Measurements from ENCODE around the gene WDR90. TPM values are rescaled to one million over a fixed set of nuclear protein-coding genes. Genes with fewer than 3 reads are reported as not detected.

WDR90 gene
- polyA plus RNA-seq, 1 donor from 2014 or later, result 32.1 TPM

DNA sequence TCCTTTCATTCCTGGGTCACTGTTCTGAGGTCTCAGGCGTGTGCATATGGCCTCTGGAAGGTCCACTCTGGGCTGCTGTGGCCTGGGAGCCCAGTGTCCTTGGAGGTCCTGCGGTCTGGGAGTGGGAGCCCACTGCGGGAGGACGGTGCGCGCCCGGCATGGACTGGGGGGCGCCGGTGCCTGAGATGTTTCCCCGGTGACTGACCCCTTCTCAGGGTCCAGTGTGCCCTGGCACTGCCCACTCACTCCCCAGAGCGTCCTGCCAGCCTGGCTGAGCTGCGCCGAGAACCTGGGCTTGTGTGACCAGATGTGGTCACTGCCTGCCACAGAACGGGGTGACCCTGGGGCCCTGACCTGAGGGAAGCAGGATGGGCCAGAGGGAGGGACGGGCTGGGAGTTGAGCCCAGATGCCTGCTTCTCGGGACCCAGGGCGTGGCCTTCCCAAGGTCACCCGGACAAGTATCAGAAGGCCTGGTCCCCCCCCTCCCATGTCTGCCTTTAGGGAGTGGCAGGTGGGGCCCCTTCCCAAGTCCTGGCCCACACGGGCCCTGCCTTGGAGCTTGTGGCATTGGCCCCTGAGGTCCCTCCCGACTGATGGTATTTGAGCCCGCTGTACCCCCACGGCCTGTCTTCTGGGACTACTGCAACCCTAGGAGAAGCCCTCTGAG lies 25.2 kb downstream of the WDR90 start:
- H3K9me3 ChIP-seq (ENCODE audit: low read length), result no peaks in the 10 kb centered on the region
- H3K27ac ChIP-seq (ENCODE audit: low read length), result no peak overlapping the region

DNA sequence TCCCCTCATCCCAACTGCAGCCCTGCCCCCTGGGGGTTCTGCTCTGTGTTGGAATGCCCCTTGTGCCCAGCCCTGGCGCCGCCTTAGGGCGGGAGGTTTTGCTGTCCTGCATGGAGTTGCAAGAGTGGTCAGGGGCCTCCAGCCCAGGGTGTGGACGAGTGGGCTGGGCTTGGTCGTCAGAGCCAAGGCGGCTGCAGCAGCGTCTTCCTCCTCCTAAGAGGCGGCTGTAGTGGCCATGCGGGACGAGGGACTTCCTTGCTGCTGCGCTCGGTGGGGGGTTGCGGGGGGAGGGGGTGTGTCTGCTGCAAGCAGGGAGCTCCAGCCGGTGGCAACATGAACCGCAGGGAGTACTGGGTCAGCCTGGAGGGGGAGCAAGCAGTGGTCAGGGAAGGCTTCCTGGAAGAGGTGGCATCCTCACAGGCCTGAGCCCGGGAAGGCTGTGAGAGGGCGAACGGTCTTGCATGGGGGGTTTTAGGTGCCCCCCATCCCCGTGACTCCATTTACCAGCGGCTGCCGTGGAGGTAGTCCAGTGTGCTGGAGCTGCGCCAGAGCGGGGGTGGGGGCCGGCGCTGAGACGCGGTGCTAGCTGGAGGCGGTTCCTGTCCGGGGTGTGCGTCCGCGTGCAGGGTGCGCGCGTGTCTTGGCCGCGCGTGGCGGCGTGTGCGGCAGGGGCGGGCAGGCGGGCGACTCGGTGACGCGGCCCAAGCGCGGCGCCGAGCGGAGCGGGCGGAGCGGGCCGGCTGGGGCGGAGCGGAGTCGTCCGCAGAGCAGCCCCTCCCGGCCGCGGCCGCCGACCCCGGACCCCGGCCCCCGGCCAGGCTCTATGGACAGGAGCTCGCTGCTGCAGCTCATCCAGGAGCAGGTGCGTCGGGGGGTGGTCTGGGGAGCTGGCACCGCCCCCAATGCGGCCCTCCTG lies 26.1 kb downstream of the WDR90 start, which contains the start of gene RHBDL1:
Gene RHBDL1, plus strand, starts transcription at position 704 of the 916 bp plus-strand sequence. Its CDS starts 120 bp downstream, at position 824.
- no peak within 1 kb of the TSS for H3K4me3 ChIP-seq (ENCODE audit: low read length)
- no peaks in the 10 kb centered on the region for H3K79me2 ChIP-seq (replicated peaks; ENCODE audit: insufficient read depth, low read length)
- peaks cover 3% of the 10 kb centered on the region for H3K27me3 ChIP-seq (ENCODE audit: insufficient read depth, low read depth, low read length)
- no peak within 1 kb of the TSS for H3K4me2 ChIP-seq (ENCODE audit: low read length)
- H3K36me3 ChIP-seq (ENCODE audit: insufficient read depth, low read length), result no peaks in the 10 kb centered on the region
- no peak within 1 kb of the TSS for H2AFZ ChIP-seq (ENCODE audit: low read depth, low read length)
- H3K9ac ChIP-seq (ENCODE audit: low read length), result no peak within 1 kb of the TSS
- H4K20me1 ChIP-seq (ENCODE audit: insufficient read depth), result no peaks in the 10 kb centered on the region
- H3K9me2 ChIP-seq (ENCODE audit: insufficient read depth, low read length), result no peaks in the 10 kb centered on the region
- no peaks in the 10 kb centered on the region for H3F3A ChIP-seq (ENCODE audit: insufficient read depth, low read length, poor library complexity, severe bottlenecking)
- no peak within 1 kb of the TSS for H3K27ac ChIP-seq (ENCODE audit: low read length)
- H3K9me3 ChIP-seq (ENCODE audit: low read length), result no peaks in the 10 kb centered on the region
- no peak for TF ChIP-seq EP300 (conservative IDR thresholded peaks at IDR 0.05; ENCODE audit: poor library complexity, severe bottlenecking)
- TF ChIP-seq TAF1 (IDR thresholded peaks at IDR 0.05; ENCODE audit: low read depth), result no peak
- TF ChIP-seq MXI1 (conservative IDR thresholded peaks at IDR 0.05; ENCODE audit: poor library complexity, severe bottlenecking), result no peak
- no peak for TF ChIP-seq POLR2AphosphoS5 (IDR thresholded peaks at IDR 0.05)
- no peak for TF ChIP-seq SMC3 (conservative IDR thresholded peaks at IDR 0.05; ENCODE audit: poor library complexity)
- TF ChIP-seq RAD21 (conservative IDR thresholded peaks at IDR 0.05), result no peak
- no peak for TF ChIP-seq EZH2 (IDR thresholded peaks at IDR 0.05; ENCODE audit: borderline replicate concordance, insufficient read depth, low read length, poor library complexity, severe bottlenecking)
- TF ChIP-seq, protein P1, sequence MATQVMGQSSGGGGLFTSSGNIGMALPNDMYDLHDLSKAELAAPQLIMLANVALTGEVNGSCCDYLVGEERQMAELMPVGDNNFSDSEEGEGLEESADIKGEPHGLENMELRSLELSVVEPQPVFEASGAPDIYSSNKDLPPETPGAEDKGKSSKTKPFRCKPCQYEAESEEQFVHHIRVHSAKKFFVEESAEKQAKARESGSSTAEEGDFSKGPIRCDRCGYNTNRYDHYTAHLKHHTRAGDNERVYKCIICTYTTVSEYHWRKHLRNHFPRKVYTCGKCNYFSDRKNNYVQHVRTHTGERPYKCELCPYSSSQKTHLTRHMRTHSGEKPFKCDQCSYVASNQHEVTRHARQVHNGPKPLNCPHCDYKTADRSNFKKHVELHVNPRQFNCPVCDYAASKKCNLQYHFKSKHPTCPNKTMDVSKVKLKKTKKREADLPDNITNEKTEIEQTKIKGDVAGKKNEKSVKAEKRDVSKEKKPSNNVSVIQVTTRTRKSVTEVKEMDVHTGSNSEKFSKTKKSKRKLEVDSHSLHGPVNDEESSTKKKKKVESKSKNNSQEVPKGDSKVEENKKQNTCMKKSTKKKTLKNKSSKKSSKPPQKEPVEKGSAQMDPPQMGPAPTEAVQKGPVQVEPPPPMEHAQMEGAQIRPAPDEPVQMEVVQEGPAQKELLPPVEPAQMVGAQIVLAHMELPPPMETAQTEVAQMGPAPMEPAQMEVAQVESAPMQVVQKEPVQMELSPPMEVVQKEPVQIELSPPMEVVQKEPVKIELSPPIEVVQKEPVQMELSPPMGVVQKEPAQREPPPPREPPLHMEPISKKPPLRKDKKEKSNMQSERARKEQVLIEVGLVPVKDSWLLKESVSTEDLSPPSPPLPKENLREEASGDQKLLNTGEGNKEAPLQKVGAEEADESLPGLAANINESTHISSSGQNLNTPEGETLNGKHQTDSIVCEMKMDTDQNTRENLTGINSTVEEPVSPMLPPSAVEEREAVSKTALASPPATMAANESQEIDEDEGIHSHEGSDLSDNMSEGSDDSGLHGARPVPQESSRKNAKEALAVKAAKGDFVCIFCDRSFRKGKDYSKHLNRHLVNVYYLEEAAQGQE (IDR thresholded peaks at IDR 0.05; ENCODE audit: borderline replicate concordance), result no peak

More for the DNA sequence above, 25.2 kb downstream of the WDR90 start:
- Histone ChIP-seq H3K4me3 (ENCODE audit: low read length) (no peak overlapping the region), H3K79me2 (replicated peaks; ENCODE audit: insufficient read depth, low read length) (no peaks in the 10 kb centered on the region), H3K9ac (ENCODE audit: low read length) (no peak overlapping the region), H3K9me2 (ENCODE audit: insufficient read depth, low read length) (no peaks in the 10 kb centered on the region), H2AFZ (ENCODE audit: low read depth, low read length) (no peak overlapping the region), H3K27me3 (ENCODE audit: insufficient read depth, low read depth, low read length) (peaks cover 3% of the 10 kb centered on the region), H4K20me1 (ENCODE audit: insufficient read depth) (no peaks in the 10 kb centered on the region), H3K4me2 (ENCODE audit: low read length) (no peak overlapping the region), H3F3A (ENCODE audit: insufficient read depth, low read length, poor library complexity, severe bottlenecking) (no peaks in the 10 kb centered on the region), H3K36me3 (ENCODE audit: insufficient read depth, low read length) (no peaks in the 10 kb centered on the region)
- no peak for TF ChIP-seq EP300 (conservative IDR thresholded peaks at IDR 0.05; ENCODE audit: poor library complexity, severe bottlenecking)
- TF ChIP-seq RAD21 (conservative IDR thresholded peaks at IDR 0.05), result no peak
- TF ChIP-seq SMC3 (conservative IDR thresholded peaks at IDR 0.05; ENCODE audit: poor library complexity), result no peak
- no peak for TF ChIP-seq MXI1 (conservative IDR thresholded peaks at IDR 0.05; ENCODE audit: poor library complexity, severe bottlenecking)
- TF ChIP-seq, protein P1 (IDR thresholded peaks at IDR 0.05; ENCODE audit: borderline replicate concordance), result no peak
- TF ChIP-seq EZH2 (IDR thresholded peaks at IDR 0.05; ENCODE audit: borderline replicate concordance, insufficient read depth, low read length, poor library complexity, severe bottlenecking), result no peak
- TF ChIP-seq POLR2AphosphoS5 (IDR thresholded peaks at IDR 0.05), result no peak
- TF ChIP-seq, protein P2, sequence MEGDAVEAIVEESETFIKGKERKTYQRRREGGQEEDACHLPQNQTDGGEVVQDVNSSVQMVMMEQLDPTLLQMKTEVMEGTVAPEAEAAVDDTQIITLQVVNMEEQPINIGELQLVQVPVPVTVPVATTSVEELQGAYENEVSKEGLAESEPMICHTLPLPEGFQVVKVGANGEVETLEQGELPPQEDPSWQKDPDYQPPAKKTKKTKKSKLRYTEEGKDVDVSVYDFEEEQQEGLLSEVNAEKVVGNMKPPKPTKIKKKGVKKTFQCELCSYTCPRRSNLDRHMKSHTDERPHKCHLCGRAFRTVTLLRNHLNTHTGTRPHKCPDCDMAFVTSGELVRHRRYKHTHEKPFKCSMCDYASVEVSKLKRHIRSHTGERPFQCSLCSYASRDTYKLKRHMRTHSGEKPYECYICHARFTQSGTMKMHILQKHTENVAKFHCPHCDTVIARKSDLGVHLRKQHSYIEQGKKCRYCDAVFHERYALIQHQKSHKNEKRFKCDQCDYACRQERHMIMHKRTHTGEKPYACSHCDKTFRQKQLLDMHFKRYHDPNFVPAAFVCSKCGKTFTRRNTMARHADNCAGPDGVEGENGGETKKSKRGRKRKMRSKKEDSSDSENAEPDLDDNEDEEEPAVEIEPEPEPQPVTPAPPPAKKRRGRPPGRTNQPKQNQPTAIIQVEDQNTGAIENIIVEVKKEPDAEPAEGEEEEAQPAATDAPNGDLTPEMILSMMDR (IDR thresholded peaks at IDR 0.05; ENCODE audit: poor library complexity, severe bottlenecking), result no peak
- TF ChIP-seq TAF1 (IDR thresholded peaks at IDR 0.05; ENCODE audit: low read depth), result no peak

Data from neural cell (in vitro differentiated cells).